Central memory CD4-positive, alpha-beta T cell (primary cell): ENCODE measurements around the gene SLC25A3.
"Not testable (repeated sequence)": the region's sequence is repeated elsewhere in the genome, so short reads cannot be mapped to it uniquely, and the experiment has no call there.

Source experiments
- DNase-seq: peaks from one replicate; pipeline ENCODE4 v3.0.0; 2022
- total RNA-seq, 3 experiments: gene quantifications; one replicate each; lab custom pipeline; 2026; lab: John Stamatoyannopoulos, UW

SLC25A3 gene
- 305 to 632 (median 607) reads per million in 3 experiments for total RNA-seq

DNA sequence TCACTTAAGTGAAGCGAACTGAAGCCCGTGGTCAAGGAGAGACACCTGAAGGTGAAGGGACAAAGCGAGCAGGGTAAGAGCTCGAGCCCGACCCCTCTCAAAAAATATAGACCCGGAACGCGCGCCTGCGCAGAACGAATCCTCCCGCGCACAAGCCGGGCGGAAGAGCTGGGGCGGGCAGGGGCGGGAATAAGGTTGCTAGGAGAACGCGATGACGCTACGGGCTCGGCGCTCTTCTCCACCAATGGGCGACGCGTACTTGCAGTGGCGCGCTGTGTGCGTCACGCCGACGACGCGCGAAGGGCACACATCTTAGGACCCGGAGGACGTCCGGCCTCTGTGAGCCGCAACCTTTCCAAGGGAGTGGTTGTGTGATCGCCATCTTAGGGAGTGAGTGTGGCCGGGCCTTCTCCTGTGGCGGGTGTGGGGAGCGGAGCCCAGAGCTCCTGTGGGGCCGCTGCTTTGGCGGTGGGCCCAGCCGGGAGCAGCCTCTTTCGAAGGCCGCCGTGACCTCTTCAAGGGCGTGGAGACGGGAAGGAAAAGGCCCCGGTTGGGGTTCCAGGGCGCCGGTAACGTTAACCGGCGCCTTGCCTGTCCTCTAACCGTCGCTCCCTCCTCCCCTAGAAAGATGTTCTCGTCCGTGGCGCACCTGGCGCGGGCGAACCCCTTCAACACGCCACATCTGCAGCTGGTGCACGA is at the start of gene SLC25A3:
SLC25A3 (plus strand) TSS at position 336 of the 699 bp plus-strand sequence; CDS start at position 629, 293 bp downstream.
- peak; percentile 94 for DNase-seq

GRCh38 chr12:98543701-98544100 is 49.8 kb upstream of the SLC25A3 start:
- no peak for DNase-seq

DNA sequence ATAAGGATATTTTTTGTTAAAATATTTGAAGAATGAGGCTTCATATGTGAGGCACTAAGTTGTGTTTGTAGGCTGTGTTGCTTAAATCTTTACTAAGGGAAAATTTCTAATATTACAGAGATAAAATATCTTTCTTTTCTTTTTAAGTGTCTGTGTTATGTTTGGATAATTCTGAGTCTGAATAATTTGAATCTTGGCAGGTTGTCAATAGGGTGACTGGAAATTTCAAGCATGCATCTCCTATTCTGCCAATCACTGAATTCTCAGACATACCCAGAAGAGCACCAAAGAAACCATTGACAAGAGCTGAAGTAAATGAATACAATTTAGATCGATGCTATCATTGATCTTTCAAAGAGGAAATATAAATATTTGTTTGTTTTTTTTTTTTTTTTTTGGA is 48.7 kb upstream of the SLC25A3 start:
- no peak for DNase-seq

- no peak for DNase-seq
Observed at GRCh38 chr12:98549371-98550110, 43.9 kb upstream of the SLC25A3 start.

GRCh38 chr12:98551787-98552186 is 41.7 kb upstream of the SLC25A3 start:
- no peak for DNase-seq

DNA sequence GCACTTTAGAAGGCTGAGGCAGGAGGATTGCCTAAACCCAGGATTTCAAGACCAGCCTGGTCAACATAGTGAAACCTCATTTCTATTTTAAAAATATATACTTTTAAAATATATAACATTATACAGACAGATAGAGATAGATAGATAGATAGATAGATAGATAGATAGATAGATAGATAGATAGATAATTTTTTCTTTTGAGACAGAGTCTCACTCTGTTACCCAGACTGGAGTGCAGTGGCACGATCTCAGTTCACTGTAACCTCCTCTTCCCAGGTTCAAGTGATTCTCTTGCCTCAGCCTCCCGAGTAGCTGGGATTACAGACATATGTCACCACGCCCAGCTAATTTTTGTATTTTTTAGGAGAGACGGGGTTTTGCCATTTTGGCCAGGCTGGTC is 35.4 kb upstream of the SLC25A3 start:
- DNase-seq: not testable (repeated sequence)

DNA sequence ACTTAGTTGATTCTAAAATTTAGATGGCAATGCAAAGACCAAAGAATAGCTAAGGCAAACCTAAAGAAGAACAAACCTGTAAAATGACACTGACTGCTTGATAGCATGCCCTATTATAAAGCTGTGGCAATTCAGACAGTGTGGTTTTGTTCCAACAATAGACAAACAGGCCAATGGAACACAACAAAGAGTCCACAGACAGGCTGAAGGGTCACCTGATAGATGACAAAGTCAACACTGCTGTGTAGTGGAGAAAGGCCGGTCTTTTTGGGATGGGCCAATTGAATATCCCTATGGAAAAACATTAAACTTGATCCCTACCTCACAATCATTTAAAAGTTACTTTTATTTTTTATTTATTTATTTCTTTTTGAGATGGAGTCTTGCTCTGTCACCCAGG is 33.8 kb upstream of the SLC25A3 start:
- no peak for DNase-seq

GRCh38 chr12:98561846-98562245 is 31.6 kb upstream of the SLC25A3 start:
- no peak for DNase-seq

GRCh38 chr12:98572010-98572409 is 21.5 kb upstream of the SLC25A3 start:
- no peak for DNase-seq

- DNase-seq: no peak
Observed at GRCh38 chr12:98574110-98574509, 19.4 kb upstream of the SLC25A3 start.

DNA sequence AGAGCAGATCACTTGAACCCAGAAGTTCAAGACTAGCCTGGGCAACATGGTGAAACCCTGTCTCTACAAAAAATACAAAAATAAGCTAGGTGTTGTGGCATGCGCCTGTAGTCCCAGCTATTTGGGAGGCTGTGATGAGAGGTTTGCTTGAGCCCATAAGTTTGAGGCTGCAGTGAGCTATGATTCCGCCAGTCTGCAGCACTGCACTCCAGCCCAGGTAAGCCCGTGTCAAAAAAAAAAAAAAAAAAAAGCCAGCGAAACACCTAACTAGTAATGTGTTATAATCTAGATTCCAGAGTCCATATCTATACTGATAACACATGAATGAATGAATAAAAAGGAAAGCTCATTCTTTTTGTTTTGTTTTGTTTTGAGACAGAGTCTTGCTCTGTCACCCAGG is 18.5 kb upstream of the SLC25A3 start:
- DNase-seq: no peak

DNA sequence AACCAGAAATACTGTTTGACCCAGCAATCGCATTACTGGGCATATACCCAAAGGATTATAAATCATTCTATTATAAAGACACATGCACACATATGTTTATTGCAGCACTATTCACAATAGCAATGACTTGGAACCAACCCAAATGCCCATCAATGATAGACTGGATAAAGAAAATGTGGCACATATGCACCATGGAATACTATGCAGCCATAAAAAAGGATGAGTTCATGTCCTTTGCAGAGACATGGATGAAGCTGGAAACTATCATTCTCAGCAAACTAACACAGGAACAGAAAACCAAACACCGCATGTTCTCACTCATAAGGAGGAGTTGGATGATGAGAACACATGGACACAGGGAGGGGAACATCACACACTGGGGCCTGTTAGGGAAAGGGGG is 16.7 kb upstream of the SLC25A3 start:
- DNase-seq: not testable (repeated sequence)

DNA sequence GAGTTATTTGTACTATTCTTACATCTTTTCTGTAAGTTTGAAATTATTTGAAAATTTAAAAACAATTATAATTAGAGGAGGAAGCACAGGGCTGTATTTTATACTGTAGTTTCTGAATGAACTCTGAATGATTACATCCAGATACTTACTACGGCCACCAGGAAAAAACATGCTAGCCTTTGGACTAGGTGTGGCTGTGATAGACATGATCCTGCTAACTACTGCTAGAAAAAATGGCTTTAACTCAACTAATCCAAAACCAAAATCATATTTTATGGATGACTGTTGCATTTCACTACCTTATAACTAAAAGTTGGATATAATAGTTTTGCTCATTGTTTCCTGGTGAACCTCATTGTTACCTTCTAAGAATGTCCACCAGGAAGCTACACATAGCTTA is 15.1 kb upstream of the SLC25A3 start:
- DNase-seq: no peak

DNA sequence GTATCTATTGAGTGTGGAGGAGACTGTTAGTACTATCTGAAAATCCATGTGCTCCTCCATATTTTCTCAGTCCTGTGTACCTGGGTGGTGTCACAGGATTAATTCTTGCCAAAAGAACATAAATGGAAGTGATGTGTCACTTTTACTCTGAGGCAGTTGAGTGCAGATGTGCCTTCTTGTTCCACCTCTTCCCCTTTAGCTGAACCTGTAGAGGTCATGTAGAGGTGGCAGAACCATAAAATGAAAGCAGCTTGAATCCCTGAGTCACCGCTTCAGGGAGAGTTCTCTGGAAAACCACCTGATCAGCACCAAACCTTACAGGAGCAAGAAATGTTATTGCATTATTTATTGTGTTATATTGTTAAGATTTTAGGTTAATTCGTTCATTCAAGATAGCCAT is 14.7 kb upstream of the SLC25A3 start:
- no peak for DNase-seq

DNA sequence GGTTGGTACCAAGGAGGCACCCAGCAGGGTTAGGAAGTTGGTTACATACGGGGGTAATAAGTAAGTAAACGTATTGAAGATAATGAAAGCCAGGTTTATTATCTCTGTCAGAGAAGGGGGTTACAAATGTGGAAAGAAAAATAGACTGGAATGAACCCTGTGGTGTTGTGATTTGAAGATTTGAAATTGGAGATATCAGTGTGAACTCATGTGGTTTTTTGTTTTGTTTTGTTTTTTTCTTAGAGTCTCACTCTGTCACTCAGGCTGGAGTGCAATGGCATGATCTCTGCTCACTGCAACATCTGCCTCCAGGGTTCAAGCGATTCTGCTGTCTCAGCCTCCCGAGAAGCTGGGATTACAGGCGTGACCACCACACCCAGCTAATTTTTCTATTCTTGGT is 14.1 kb upstream of the SLC25A3 start:
- no peak for DNase-seq

- no peak for DNase-seq
Observed at GRCh38 chr12:98579835-98580234, 13.7 kb upstream of the SLC25A3 start.

DNA sequence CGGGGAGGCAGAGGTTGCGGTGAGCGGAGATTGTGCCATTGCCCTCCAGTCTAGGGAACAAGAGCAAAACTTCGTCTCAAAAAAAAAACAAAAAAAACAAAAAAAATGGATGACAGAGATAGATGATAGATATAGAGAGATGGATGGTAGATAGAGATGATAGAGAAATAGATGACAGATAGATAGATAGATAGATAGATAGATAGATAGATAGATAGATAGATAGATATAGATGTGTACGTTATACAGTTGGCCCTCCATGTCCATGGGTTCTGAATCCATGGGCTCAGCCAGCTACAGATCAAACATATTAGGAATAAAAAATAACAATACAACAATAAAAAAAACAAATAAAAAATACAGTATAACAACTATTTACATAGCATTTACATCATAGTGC is 12.8 kb upstream of the SLC25A3 start:
- no peak for DNase-seq

- DNase-seq: no peak
Observed at GRCh38 chr12:98581101-98581500, 12.4 kb upstream of the SLC25A3 start.

DNA sequence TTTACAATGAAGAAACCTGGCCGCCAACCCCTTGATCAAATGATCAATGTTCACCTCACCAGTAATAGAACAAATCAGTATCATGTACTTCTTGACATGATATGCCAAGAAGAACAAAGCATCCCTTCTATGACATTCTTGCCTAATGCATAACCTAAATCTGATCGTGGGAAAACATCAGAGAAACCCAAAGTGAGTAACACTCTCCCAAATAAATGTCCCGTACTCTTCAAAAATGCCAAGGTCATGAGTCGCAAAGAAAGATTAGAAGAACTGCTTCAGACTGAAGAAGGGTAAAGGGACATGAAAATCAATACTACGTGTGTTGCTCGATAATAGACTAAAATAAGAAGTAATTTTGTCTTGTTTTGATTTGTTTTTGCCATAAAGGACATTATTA is 11.4 kb upstream of the SLC25A3 start:
- DNase-seq: no peak

DNA sequence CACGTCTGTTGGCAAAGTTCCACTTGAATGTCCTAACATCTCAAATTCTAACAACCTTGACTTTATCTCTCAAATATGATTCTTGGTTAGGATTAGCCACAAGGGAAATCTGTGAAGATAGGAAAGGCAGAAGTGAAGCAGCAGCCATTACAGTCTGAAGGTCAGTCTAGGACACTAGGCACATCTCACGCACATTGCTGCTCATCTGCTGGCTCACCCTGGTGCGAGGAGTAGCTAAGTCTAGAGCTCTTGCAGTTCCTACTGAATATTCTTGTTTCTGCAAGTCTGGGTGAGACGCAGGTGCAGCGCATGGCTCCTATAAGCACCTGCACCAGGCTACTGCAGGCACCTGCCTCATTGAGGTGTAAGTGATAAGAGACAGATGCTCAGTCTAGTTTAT is 6.4 kb upstream of the SLC25A3 start:
- DNase-seq: no peak

- DNase-seq: no peak
Observed at GRCh38 chr12:98591209-98591608, 2.3 kb upstream of the SLC25A3 start.

DNA sequence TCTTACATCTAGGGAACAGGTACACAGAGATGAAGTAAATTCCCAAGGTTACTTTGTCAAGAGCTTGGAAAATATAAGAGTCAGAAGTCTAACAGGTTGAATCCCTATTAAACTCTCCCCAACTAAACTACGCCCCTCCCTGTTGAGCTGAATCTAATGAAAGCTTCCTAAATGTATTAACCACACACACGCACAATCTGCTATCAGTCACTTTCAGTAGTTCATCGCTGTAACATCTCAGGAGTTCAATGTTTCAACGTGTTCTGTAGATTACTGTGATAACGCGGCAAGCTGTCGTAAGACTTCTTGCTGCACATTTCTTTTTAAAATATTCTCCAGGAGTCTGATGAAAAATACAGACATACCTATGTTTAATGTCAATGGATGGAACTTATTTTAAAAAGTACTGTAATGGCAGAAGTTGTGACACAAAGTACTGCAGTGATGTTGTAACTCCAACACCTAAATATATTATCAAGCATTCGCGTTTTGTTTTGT is 612 bp upstream of the SLC25A3 start:
- DNase-seq: no peak

DNA sequence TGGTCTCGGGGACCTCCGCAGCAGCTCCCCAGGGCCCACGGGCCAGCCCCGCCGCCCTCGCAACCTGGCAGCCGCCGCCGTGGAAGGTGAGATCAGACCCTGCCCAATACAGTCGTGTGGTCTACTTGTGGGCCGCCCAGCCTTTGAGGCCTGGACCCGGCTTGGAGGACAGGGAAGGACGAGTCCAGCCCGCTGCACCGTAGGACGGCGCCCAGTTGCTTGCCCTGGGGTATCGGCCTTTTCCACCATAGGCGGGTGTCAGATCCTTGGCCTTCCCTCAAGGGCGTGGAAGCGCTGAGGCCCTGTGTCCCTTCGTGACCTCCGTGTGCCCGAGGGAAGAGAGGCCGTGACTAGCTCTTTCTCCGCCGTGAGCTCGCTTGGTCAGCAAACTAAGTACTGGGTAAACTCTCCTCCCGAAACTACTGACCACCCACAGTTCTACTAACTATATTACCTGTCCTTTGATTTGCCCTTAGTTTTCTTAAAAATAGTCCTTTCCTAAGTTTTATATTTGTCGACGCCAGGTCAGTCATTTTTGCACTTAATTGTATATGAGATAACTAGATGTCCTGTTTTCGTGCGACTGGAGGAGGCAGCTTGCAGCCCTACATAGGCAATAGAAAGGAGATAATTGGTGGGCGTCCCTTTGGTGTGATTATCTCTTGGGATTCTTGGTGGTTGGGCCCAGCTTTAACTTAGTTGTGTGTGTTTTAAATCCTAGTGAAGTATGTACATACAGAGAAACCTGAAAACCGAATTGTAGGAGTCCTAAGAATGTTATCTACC is 757 bp downstream of the SLC25A3 start:
- DNase-seq: no peak
